GM18858 (cell line): ENCODE measurements around the gene TACC2.

ENCODE experiments used
- ATAC-seq: cut with Tn5 transposase; IDR thresholded peaks from one replicate; pipeline ENCODE4 v1.9.1; 2021; ENCODE audit not compliant: unreplicated experiment

TACC2 gene

DNA sequence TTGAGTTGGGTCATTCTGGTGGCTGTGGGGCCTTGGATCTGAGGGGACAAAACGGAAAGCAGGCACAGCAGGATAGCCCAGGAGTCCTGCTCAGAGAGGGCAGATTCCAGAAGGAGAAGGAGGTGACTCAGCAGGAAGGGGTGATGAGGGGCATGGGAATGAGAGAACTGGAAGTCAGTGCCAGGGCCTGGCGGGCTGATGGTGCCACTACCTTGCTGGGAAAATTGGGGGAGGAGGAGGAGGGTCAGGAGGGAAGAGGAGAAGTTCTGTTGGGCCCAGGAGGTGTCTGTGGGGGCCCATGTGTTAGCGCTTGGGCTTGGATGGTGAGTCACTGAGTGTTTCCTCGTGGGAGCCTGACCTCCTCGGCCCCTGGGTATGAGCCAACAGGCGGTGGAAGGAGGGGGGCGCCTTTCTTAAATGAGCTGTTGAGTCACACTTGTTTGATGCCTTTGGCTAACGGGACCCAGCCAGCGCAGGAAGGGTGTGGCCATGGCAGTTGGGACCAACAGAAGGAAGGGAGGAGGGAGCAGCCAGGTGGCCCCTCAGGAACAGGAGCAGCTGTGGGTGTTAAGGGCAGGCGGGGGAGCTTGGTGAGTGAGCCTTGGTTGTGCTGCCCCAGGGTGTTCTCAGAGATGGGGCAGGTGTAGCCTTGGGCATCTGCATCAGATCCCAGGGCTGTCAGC lies 152.1 kb downstream of the TACC2 start:
- no peak for ATAC-seq

- ATAC-seq, result no peak
Measured at GRCh38 chr10:122141821-122142640, 153.1 kb downstream of the TACC2 start.

DNA sequence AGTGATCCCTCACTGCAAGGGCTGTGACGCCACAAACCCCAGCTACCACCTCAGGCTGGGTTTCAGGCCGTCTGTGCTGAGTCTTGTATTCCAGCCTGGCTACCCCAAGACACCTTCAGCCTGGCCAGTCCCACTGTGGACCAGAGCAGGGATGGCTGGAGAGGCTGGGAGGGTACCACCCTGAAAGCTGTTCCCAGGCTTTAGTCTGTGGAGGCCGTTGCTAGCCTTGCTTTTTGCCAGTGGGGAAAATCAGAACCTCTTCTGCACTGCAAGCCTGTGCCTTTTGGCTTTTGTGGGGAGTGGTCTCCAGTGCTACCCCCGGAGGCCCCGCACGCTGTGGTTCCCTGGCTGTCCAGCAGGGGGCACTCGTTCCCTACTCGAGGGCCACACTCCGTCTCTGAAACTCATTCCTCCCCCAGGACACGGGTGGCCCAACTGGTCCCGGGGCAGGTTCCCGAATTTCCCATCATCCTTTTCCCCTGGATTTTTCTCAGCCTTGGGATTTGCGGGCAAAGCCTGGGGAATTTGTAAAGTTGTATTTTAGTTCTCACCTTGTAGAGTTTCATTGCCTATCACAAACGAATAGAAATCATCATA lies 153.8 kb downstream of the TACC2 start:
- no peak for ATAC-seq

DNA sequence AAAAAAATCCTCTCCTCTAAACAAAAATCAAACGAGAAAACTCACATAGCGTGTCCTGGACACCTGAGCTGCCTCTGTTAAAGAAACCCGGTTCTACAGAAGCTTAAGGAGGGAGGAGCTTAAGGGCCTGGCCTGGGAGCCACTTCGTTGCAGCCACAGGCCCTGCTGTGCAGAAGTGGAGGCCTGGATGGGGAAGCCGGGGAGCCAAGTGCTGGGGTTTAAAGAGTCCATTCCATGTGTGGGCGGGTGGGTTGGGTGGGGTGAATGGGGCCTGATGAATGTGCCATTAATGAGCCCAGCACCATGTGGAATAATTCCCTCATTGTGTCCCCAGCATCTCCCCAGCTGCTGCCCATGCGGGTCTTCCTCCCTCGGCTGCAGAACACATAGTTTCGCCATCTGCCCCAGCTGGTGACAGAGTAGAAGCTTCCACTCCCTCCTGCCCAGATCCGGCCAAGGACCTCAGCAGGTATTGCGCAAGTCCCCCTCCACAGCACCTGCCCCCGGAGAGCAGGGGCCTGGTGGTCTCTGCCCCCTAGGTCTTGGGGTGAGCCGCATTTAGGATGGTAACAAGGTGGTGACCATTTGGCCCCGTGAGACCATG lies 154.4 kb downstream of the TACC2 start:
- ATAC-seq, result no peak

DNA sequence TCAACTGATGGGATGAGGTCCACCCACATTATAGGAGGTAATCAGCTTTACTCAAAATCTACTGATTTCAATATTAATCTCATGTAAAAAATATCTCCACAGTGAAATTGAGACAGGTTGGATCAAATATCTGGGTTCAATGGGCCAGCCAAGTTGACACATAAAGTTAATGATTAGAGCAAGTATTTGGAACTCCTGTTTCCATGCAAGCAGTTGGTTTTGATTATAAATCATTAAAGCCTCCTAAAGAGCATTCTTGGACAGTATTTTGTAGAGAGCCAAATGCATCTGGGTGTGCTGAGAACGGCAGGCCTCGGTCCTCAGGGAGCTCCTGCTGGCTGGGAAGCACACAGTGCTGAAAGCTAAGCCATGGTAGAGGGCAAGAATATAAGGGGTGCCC lies 155.2 kb downstream of the TACC2 start:
- ATAC-seq, result no peak

- no peak for ATAC-seq
Measured at GRCh38 chr10:122145113-122145512, 156.2 kb downstream of the TACC2 start.

DNA sequence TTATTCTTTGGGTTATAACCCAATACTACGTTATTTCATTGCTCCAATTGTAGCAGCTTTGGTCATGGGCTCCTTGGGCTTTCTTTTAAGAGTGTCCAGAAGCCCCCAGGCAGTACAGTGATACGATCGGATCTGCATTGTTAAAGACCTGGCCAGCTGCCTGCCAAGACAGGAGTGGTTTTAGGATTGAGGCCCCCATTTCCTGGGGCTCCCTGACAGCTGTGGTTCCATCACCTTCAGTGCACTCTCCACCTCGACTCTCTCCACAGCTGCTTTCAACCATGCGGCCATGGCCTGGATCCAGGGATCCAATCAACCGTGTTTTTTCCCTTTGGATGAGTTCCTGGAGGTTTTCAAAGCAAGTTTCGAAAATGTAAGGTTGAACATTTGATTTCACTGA lies 158.7 kb downstream of the TACC2 start:
- no peak for ATAC-seq

DNA sequence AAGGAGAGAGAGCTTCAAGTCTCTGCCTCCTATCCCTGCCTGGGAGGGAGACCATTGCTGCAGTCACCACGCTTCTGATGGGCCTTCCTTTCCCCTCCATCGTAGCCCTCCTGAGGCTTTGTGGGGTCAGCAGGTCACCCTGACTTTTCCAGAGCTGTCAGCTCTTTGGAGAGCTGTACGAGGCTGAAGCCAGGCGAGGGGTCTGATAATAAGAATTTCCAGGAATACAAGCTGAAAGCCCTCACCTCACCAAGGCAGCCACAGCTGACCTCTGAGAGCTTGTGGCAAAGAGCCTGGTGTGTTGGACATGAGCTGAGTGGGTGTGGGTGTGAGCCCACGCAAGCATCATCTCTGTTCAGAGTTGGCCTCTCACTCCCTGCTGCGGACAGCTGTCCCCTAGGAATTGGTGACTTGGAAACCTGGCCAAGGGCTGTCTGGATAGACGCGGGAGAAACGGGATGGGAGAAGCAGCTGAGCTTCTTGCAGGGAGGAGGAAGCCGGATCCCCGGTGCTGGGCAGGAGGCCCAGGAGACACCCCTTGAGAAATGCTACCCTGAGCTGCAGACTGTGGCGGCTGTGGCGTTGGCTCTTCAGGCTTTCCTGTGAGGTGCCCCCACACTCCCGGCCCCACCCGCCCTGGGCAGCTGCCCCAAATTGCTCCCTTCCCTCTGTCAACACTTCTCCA lies 160.1 kb downstream of the TACC2 start:
- no peak for ATAC-seq

DNA sequence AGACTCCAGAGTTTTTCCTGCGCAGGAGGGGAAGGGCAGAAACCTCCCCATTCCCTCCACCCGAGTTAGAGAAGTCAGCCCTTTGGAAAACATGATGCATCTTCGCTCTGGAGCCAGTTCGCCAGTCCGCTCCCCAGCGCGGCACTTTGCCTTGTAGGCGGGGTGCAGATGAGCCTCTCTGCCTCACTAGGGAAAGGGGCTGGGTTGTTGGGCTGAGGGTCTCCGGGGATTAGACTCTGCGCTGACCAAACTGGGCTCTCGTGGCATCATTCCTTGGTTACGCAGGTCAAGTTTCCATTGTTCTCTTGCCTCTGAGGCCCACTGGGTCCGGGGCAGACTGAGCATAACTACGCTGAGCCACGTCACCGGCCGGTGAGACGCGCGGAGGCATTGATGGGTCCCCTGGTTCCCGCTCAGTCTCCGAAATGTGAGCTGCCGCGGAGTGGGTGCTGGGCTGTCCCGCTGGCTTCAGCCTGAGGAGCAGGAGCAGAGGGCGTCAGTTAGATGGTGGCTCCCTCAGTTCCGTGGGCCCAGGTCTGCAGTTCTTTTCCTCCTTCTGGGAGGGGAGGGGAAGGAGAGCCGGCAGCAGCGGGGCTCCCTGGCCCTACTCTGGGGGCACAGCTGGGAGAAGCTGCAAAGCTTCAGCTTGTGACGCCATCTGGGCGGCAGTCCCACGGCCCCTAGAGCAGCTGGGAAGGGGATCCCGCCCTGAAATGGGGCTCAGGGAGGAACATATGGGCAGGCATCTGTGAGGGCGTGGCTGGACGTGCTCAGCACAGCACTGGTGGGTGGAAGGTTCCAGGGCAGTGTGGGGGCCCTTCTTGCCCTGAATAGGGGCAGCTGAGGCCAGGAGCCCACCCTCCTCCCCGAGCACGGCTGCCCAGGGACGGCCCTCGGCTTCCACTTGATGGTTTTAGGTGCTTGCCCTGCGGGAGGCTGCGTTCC lies 160.9 kb downstream of the TACC2 start:
- no peak for ATAC-seq

DNA sequence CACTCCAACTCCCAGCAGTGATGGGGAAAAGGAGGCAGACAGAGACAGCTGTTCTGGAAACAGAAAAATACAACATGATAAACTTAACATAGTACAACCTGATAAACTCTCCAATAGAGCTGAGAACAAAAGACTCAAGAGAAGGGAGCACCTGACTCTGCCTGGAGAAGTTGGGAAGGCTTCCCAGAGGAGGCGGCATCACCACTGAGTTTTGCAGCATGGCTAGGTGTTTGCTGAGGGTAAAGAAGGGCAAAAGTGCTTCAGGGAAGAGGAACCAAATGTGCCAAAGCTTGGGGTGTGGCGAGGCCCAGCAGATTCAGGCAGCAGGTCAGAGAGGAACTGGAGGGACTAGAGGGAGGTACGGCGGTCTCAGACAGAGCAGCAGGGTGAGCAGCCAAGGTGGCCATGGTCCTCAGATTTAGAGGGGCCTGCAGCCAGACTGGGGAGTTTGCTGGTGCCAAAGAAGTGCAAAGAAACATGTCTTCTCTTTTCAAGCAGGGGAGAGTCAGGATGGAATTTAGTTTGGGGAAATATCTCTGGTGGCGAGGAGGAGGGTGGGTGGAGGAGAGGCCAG lies 162.2 kb downstream of the TACC2 start:
- no peak for ATAC-seq

DNA sequence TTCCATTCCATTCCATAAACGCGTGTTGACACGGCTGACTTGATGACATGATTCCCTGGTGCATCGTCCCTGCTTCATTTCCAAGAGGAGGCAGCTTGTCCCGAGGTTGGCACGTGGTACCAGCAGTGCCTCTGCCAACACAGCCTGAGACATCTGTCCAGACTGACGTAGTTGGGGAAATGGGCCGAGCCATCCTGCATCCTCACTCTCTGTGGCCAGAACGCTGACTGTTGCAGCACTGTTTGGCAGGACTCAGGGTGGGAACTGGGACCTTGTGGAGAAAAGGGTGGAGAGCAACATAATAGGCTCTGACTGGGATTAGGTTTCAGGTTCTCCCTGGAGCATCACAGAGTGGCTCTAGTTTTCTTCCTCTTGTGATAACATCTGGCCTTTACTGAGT lies 163.6 kb downstream of the TACC2 start:
- ATAC-seq, result no peak

DNA sequence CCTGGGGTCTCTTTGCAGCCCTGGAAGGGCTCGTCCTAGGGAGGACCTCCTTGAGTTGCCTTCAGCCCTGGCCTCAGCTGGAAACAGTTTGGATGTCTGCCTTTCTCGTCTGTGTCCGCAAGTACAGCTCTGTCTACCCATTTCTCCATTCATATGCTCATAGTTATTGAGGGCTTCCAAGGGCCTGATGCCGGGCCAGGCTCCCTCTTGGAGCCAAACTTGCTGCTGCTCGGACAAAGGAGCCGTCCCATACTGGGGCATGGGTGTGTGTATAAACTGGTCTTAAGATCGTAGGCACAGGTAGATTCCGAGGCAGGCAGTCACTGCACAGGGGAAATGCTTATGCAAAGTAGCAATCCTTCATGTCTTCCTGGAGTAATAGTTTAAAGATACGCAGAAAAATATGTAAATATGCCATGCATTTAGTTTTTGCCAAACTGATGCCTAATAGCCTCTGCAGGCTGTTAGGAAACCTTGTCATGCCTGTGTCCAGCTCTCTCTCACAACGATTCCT lies 165.1 kb downstream of the TACC2 start:
- ATAC-seq, result no peak

DNA sequence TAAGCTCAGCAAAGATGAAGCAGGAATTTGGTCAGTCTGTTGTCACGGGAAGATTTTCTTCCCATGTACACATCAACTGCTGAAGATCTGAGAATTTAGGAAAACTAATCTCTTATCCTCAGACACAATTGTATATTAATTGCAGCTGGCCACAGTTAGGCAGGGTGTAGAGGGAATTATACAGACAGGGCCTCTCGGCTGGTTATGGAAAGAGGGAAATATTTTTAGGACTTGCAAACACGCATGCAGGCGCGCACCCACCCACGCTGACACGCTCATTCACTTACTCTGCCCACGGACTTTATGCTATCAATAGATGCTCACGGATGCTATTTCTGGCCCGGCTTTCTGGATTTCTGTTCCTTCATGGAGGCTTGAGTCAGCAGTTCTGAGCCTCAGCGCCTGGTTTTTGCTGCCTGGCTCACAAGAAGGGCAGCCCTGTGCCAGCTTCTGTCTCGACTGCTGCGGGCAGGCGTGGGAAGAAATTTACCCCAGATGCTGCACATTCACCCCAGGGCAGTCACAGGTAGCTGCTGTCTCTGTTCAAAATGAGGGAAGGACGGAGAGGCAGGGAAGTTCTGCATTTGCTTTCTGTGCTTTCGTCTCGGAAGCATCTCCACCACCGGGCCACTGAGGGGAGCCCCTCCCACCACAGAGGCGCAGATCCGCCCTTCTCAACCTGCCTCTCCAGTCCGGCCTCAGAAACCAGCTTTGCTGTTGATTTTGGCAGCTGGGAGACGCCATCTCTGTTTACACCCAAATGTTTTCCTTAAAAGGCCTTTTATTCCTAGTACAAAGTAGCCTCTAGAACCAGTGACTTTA lies 165.8 kb downstream of the TACC2 start:
- ATAC-seq, result no peak

- no peak for ATAC-seq
Measured at GRCh38 chr10:122157451-122157850, 168.5 kb downstream of the TACC2 start.

DNA sequence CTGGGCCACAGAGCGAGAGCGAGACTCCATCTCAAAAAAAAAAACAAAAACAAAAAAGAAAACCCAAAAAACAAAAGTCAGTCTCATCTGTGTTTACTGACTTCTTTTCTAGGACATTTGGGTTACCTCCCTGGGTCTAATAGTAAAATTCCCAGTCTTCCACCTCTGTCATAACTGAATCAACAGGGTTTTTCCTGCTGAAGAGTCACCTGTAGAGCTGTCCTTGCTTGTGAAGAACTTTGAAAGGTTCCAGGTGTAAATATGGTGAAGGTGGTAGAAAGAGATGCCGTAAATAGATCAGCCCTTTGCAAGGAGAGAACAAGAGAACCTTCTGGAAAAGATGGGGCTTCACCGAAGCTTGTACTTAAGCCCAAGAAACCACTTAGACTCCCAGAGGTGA lies 169.4 kb downstream of the TACC2 start:
- no peak for ATAC-seq

DNA sequence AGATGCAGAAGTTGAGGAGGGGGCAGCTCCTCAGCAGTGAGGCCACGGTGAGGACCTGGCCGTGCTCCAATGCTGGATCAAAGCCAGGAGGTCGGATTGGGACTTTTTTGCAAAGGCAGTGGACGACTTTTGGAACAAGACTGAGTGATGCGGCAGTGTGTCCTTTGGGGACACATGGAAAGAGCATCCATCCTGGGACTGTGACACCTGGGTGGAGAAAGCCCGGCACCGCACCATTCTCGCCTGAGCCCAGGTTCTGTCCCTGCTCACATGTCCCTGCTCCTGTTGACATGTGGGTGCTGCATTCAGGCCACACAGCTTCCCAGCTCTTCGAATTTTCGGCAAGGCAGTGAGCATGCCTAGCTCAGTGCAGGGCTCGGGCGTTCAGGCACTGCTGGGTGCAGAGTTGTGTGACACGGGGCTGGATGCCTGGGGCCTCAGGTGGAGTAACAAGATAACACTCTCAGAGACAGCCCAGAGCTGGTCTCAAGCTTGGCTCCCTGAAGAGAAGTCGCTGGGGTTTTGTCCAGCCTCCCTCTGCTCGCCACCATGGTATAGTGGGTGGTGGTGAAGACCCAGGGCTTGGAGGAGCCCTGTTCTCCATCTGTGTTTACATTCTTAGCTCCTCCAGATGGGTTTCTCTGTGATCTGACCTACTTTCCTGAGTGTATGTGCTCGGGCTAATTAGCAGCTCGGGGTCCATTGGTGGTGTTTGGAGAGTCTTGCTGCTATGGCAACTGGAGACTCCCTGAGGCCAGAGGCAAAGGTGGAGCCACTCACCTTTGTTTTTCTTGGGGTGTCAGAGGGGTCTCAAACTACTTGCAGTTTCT lies 170.4 kb downstream of the TACC2 start:
- ATAC-seq, result no peak

GRCh38 chr10:122161795-122162194 lies 172.8 kb downstream of the TACC2 start:
- no peak for ATAC-seq

DNA sequence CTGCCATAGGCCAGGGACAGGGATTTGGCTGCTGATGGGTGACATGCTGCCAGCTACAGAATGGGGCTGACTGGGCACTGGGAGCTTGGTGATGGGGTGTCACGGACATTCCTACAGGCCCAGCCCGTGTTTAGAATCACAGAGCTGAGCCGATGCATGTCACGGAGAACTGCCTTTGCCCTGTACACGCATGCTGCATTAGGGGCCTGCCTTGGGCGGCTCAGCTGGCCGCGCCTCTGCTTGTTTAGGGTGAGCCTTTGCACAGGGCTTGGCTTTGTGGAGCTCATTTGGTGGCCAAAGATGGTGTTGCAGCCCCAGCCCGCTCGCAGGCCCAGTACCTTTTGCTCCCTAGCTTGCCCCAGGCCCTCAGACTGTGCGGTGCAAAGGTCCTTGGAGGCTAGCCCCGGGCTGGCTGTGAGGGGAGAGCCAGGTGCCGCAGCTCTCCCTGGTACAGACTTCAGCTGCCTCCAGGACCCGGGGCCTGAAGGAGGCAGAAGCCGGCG lies 173.8 kb downstream of the TACC2 start:
- no peak for ATAC-seq
